ENCODE measurements around the gene BMF.

- 0 out of 2 replicates have a peak, but pooled peaks have one; percentile 37 for TF ChIP-seq CTCF (conservative IDR thresholded peaks at IDR 0.05; ENCODE audit: low read length)
- TF ChIP-seq EZH2phosphoT487 (IDR thresholded peaks at IDR 0.05; ENCODE audit: borderline replicate concordance, low read depth, low read length): no peak
These were observed 55.4 kb downstream of the BMF start for GRCh38 chr15:40053079-40053830.
